Measurements from ENCODE around the gene A3GALT2.
"Not testable (repeated sequence)": the region's sequence is repeated elsewhere in the genome, so short reads cannot be mapped to it uniquely, and the experiment has no call there.

Gene A3GALT2

DNA sequence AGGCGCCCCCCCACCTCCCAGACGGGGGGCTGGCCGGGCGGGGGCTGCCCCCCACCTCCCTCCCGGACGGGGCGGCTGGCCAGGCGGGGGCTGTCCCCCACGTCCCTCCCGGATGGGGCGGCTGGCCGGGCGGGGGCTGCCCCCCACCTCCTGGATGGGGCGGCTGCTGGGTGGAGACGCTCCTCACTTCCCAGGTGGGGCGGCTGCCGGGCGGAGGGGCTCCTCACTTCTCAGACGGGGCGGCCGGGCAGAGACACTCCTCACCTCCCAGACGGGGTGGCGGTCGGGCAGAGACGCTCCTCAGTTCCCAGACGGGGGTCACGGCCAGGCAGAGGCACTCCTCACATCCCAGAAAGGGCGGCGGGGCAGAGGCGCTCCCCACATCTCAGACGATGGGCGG lies 11.5 kb downstream of the A3GALT2 start:
- not testable (repeated sequence) for DNase-seq

- DNase-seq = no peak
These were observed 13.4 kb downstream of the A3GALT2 start for GRCh38 chr1:33307494-33307864.

- DNase-seq = no peak
These were observed 14.0 kb downstream of the A3GALT2 start for GRCh38 chr1:33306653-33307493.

- no peak for DNase-seq
These were observed 14.9 kb downstream of the A3GALT2 start for GRCh38 chr1:33305816-33306652.

DNA sequence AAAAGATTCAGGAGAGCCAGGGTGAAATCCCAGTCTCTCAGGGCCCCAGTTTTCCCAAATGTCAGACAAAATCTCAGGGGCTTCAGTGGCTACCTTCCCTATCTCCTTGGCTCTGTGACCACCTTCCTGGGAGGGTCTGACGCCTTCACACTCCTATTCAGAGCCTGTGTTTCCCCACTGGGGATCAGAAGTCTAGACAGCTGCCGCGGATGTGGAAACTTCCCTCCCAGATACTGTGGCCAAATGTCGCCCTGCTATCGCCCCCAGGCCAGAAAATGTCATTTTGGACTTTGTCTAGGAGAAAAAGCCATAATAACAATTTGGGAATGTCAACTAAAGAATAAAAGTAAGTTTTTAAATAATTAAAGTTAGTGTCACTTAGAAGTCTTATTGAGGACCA lies 15.9 kb downstream of the A3GALT2 start:
- no peak for DNase-seq

DNA sequence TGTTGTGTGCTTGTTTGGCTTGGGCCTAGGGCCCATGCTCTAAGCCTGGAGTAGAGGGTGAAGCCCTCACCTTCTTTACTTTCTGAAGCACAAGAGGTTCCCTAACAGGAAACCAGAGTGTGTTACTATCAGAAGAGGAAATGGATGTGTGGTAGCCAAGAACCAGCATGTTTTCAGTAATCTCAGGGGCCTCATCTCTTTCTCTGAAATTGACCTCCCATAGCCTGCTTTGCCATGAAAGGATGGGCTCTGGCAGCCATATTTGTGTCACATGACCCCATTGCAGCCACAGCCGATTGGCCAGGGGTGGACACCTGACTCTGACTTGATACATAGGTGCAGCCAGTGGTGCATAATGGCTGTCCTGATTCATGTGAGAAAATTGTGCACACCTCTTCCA lies 18.6 kb downstream of the A3GALT2 start:
- DNase-seq = no peak

- no peak for DNase-seq
These were observed 19.5 kb downstream of the A3GALT2 start for GRCh38 chr1:33301273-33301984.

- no peak for DNase-seq
These were observed 20.2 kb downstream of the A3GALT2 start for GRCh38 chr1:33300673-33301072.

DNA sequence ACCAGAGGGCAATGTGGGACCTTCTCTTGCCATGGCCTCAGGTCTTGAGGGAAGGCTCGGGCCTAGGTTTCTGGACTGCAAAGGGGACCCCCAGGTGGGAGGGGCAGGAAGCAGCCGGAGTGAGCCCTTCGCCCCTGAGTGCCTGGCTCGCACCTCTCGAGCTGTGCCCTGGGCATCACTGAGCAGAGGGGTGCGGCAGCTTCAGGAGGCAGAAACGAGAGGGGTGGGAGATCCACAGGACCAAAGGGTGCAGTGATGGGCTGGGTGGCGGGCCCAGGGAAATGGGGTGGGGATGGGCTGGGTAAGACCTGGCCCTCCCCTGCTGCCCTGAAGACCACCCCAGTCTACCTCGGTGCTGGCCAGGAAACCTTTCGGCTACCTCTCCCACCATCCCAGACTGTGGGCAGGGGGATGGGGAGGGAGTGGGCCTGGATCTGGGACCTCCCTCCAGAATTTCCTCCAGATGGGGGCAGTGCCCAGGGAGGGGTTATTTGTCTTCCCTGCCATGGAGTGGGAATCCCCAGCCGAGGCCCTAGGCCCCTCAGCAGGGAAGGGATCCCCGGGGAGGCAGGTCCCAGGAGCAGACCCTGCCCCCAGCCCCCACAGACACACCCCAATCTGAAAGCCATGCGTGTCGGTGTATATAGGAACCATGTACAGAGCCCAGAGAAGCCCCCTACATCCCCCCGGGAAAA lies 21.3 kb downstream of the A3GALT2 start:
- no peak for DNase-seq

- peak; percentile 40 to 48 for DNase-seq
These were observed 22.1 kb downstream of the A3GALT2 start for GRCh38 chr1:33298623-33299277.

DNA sequence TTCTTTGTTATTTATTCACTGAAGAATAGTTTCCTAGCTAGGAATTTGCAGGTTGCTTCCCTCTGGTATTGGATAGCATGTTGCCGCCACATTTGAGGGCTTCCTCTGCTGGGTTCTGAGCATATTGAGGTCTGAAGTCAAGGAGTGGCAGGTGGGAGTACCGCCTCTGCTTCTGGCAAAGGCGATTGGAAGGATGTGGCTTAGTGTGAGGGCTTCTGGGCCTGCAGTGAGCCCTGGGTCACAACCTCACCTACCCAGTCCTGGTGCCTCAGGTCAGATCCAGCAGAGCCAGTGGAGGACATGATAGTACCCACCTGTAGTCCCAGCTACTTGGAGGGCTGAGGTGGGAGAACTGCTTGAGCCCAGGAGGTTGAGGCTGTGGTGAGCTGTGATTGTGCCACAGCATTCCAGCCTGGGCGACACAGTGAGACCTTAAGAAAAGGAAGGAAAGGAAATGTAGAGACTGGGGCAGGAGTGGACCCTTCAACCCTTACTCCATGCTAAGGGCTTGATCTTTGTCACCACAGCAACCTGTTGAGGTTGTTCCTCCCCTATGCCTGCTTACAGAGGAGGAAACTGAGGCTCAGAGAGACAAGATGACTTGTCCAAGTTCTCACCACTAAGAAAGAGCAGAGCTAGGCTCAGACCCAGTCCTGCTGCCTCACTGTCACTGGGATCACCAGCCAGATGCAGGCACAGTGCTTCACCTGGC lies 22.8 kb downstream of the A3GALT2 start:
- no peak for DNase-seq

DNA sequence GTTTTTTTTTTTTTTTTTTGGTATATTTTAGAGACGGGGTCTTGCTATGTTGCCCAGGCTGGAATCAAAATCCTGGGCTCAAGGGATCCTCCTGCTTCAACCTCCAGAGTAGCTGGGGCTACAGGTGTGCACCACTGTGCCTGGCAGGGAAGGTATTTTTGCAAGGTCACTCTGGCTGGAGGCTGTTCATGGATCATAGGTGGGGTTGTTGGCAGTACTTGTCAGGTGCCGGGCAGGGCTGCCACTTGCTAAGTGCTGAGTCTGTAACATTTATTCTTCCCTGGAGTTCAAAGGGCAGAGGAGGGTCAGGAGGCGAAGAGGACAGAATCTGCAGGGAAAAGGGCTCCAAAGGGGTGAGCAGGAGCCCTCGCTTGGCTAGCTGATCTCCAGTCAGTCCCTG lies 24.1 kb downstream of the A3GALT2 start:
- DNase-seq = no peak

DNA sequence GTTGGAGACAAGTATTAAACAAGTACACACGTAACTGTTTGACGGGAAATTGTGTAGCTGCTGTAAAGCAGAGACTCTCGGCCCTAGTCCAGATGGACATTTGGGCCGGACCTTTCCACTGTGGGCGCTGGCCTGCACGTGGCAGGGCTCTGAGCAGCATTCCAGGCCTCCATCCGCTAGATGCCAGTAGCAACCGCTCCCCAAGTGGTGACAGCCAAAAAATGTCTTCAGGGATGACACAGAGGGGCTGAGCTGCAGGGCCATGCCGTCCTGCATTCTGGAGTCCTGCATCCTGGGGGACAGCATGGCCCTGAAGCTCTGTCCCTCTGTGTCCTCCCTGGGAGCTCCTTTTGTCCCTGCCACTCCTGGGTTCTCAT lies 24.8 kb downstream of the A3GALT2 start:
- no peak for DNase-seq

GRCh38 chr1:33295450-33296081 lies 25.3 kb downstream of the A3GALT2 start:
- DNase-seq = peak; percentile 83 to 88

DNA sequence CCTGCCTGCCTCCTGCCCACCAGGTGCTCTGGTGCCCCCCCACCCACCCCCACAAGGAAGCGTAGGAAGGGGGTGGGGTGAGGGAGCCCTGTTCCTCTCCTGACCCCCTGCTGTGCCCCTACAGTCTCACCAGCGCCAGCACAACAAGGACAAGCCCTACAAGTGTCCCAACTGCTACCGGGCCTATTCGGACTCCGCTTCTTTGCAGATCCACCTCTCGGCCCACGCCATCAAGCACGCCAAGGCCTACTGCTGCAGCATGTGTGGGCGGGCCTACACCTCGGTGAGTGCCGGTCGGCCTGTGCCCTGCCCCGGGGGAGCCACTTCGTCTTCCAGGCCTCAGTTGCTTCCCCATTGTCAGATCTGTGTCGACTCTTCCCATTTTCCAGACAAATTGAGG lies 25.9 kb downstream of the A3GALT2 start:
- no peak for DNase-seq

- DNase-seq = no peak
These were observed 26.6 kb downstream of the A3GALT2 start for GRCh38 chr1:33294071-33295010.

DNA sequence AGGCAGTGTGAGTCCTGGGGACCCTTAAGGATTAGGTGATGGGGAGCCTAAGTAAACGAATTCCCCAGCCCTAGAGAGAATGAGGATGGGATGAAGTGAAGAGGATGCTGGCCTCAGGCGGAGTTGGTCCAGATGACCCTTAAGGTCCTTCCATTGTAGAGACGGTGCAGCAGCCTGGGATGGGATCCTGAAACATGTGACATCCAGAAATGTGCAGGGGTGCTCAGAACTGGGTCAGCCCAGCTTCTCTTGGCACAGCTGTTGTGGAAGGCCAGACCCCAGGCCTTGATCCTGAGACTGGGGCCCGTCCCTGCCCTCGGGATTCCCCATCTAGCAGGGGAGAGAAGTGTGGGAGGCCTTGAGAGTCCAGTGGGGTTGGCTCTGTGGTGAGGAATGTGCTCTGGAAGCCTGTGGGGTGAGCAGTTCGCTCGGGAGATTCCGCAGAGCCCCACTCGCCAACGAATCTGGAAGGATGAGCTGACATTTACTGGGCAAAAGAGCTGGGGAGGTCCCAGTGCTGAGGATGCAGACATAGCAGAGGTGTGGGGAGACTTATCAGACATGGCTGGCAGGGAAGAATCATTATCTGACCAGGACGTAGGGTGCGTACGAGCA lies 28.1 kb downstream of the A3GALT2 start:
- no peak for DNase-seq

DNA sequence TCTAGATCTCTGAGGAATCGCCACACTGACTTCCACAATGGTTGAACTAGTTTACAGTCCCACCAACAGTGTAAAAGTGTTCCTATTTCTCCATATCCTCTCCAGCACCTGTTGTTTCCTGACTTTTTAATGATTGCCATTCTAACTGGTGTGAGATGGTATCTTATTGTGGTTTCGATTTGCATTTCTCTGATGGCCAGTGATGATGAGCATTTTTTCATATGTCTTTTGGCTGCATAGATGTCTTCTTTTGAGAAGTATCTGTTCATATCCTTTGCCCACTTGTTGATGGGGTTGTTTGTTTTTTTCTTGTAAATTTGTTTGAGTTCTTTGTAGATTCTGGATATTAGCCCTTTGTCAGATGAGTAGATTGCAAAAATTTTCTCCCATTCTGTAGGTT lies 30.3 kb downstream of the A3GALT2 start:
- not testable (repeated sequence) for DNase-seq

DNA sequence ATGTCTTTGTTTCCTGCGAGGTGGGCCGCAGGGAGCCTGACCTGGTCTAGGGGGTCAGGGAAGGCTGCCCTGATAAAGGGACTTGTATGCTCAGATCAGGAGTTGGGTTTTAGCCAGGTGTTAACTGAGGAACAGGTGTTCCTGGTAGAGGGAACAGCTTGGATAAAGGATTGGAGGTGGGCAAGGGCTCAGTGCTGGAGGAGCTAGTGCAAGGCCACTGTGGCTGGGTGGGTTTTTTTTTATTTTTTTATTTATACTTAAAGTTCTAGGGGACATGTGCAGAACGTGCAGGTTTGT lies 31.1 kb downstream of the A3GALT2 start:
- no peak for DNase-seq
